Measurements from ENCODE around the gene DUSP8. TPM values are rescaled to one million over a fixed set of nuclear protein-coding genes. Genes with fewer than 3 reads are reported as not detected.

Gene DUSP8
- polyA plus RNA-seq, 2 of the 4 experiments (the other 2 are of a cell fraction): 0.72 to 2.6 TPM

DNA sequence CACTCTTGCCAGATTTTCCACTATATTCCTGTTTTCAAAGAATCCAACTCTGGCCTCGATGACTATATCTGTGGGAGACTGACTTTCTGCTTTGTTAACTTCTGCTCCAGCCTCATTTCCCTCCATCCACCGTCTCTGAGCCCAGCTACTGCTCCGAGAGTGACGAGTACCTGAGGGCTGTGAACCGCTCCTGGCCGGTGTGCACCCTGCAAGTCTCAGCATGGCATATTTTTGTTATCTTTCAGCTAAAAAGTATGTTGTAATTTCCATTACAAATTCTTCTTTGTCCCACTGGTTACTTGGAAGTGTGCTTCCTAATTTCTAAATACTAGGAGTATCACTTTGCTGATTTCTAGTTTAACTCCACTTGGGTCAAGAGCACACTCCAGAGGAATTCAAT, 49.0 kb downstream of the DUSP8 start:
- CTCF ChIA-PET: interaction anchor here (1.3 to 8.1 kb wide), 3 partner anchors 8 to 52 kb away, joined by 5 to 58 read pairs (median 5); no protein-coding TSS in a partner anchor
- Histone ChIP-seq H3K4me3 (no peak overlapping the region), H3K9me3 (no peaks in the 10 kb centered on the region), H3K4me2 (no peak overlapping the region), H3K4me1 (no peaks in the 10 kb centered on the region), H3K27ac (no peak overlapping the region)
- TF ChIP-seq TP53 (CRISPR knock-in tag; IDR thresholded peaks at IDR 0.05): no peak
- no peak for TF ChIP-seq MAFK (IDR thresholded peaks at IDR 0.05; ENCODE audit: partially characterized antibody)
- no peak for TF ChIP-seq NR3C1 (IDR thresholded peaks at IDR 0.05)
- no peak for TF ChIP-seq NPAS2 (CRISPR knock-in tag; IDR thresholded peaks at IDR 0.05; ENCODE audit: borderline replicate concordance)
- no peak for TF ChIP-seq FOSL2 (IDR thresholded peaks at IDR 0.05)
- no peak for TF ChIP-seq FOSL2 (CRISPR knock-in tag; IDR thresholded peaks at IDR 0.05)
- TF ChIP-seq RARB (CRISPR knock-in tag; IDR thresholded peaks at IDR 0.05): no peak
- no peak for TF ChIP-seq POLR2A (IDR thresholded peaks at IDR 0.05; ENCODE audit: low read length)
- TF ChIP-seq, protein P1, sequence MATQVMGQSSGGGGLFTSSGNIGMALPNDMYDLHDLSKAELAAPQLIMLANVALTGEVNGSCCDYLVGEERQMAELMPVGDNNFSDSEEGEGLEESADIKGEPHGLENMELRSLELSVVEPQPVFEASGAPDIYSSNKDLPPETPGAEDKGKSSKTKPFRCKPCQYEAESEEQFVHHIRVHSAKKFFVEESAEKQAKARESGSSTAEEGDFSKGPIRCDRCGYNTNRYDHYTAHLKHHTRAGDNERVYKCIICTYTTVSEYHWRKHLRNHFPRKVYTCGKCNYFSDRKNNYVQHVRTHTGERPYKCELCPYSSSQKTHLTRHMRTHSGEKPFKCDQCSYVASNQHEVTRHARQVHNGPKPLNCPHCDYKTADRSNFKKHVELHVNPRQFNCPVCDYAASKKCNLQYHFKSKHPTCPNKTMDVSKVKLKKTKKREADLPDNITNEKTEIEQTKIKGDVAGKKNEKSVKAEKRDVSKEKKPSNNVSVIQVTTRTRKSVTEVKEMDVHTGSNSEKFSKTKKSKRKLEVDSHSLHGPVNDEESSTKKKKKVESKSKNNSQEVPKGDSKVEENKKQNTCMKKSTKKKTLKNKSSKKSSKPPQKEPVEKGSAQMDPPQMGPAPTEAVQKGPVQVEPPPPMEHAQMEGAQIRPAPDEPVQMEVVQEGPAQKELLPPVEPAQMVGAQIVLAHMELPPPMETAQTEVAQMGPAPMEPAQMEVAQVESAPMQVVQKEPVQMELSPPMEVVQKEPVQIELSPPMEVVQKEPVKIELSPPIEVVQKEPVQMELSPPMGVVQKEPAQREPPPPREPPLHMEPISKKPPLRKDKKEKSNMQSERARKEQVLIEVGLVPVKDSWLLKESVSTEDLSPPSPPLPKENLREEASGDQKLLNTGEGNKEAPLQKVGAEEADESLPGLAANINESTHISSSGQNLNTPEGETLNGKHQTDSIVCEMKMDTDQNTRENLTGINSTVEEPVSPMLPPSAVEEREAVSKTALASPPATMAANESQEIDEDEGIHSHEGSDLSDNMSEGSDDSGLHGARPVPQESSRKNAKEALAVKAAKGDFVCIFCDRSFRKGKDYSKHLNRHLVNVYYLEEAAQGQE (IDR thresholded peaks at IDR 0.05): no peak
- TF ChIP-seq SREBF2 (IDR thresholded peaks at IDR 0.05): no peak
- TF ChIP-seq CBX8 (IDR thresholded peaks at IDR 0.05): no peak
- ATAC-seq (no peak), DNase-seq (ENCODE audit: low read depth in 1 of 2, low spot score in 1 of 2) (no peak), FAIRE-seq (no peak)
- WGBS (ENCODE audit: missing lambda C conversion rate): 96% methylated on average over 6 of the region's 6 CpGs
- POLR2A ChIA-PET: no interaction called here

DNA sequence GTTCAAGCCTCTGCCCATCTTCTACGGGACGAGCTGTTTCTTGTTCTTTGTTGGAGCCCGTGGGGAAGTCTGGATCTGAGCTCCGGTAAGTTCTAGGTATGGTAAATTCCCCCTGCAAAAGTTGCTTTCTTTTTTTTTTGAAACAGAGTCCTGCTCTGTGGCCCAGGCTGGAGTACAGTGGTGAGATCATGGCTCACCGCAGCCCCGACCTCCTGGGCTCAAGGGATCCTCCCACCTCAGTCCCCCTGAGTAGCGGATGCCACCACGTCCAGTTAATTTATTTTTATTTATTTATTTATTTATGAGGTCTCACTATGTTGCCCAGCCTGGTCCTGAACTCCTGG, 50.0 kb downstream of the DUSP8 start:
- Histone ChIP-seq H3K27ac (no peak overlapping the region), H3K4me2 (no peak overlapping the region), H3K4me1 (no peaks in the 10 kb centered on the region), H3K4me3 (no peak overlapping the region), H3K9me3 (no peaks in the 10 kb centered on the region)
- FAIRE-seq (no peak), ATAC-seq (no peak), DNase-seq (ENCODE audit: low read depth in 1 of 2, low spot score in 1 of 2) (no peak)
- WGBS (ENCODE audit: missing lambda C conversion rate): 94% methylated on average over 8 of the region's 8 CpGs
- no peak for TF ChIP-seq SREBF2 (IDR thresholded peaks at IDR 0.05)
- no peak for TF ChIP-seq GATA3 (IDR thresholded peaks at IDR 0.05; ENCODE audit: borderline replicate concordance)
- TF ChIP-seq HOXB5 (CRISPR knock-in tag; IDR thresholded peaks at IDR 0.05): no peak
- TF ChIP-seq EP300 (IDR thresholded peaks at IDR 0.05): no peak
- TF ChIP-seq CHD2 (IDR thresholded peaks at IDR 0.05; ENCODE audit: low read length, partially characterized antibody): no peak
- TF ChIP-seq, protein P2, sequence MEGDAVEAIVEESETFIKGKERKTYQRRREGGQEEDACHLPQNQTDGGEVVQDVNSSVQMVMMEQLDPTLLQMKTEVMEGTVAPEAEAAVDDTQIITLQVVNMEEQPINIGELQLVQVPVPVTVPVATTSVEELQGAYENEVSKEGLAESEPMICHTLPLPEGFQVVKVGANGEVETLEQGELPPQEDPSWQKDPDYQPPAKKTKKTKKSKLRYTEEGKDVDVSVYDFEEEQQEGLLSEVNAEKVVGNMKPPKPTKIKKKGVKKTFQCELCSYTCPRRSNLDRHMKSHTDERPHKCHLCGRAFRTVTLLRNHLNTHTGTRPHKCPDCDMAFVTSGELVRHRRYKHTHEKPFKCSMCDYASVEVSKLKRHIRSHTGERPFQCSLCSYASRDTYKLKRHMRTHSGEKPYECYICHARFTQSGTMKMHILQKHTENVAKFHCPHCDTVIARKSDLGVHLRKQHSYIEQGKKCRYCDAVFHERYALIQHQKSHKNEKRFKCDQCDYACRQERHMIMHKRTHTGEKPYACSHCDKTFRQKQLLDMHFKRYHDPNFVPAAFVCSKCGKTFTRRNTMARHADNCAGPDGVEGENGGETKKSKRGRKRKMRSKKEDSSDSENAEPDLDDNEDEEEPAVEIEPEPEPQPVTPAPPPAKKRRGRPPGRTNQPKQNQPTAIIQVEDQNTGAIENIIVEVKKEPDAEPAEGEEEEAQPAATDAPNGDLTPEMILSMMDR (IDR thresholded peaks at IDR 0.05): no peak
- no peak for TF ChIP-seq HOXB13 (CRISPR knock-in tag; IDR thresholded peaks at IDR 0.05; ENCODE audit: low read depth)
- TF ChIP-seq, protein P3, sequence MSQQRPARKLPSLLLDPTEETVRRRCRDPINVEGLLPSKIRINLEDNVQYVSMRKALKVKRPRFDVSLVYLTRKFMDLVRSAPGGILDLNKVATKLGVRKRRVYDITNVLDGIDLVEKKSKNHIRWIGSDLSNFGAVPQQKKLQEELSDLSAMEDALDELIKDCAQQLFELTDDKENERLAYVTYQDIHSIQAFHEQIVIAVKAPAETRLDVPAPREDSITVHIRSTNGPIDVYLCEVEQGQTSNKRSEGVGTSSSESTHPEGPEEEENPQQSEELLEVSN (IDR thresholded peaks at IDR 0.05; ENCODE audit: borderline replicate concordance, low read depth): no peak
- no peak for TF ChIP-seq FOSL2 (IDR thresholded peaks at IDR 0.05)
- no peak for TF ChIP-seq FOSL2 (CRISPR knock-in tag; IDR thresholded peaks at IDR 0.05)
- TF ChIP-seq ZSCAN20 (CRISPR knock-in tag; IDR thresholded peaks at IDR 0.05): no peak
- ChIA-PET POLR2A (no interaction called here), CTCF (interaction anchor here (1.2 kb wide), 1 partner anchor 24 kb away, joined by 3 read pairs; no protein-coding TSS in a partner anchor)

All from A549 (cell line).